HepG2 (cell line): Measurements from ENCODE around the gene ATG9A. TPM values are rescaled to one million over a fixed set of nuclear protein-coding genes. Genes with fewer than 3 reads are reported as not detected.

Experiments used
- ARHGAP35 ChIP-seq: sonication (generic); formaldehyde crosslinking; IDR thresholded peaks from 2 replicates; pipeline ENCODE4 v1.9.0; 2022; ENCODE audit warnings: mild to moderate bottlenecking, inconsistent platforms, moderate library complexity, missing genetic modification reagents, borderline replicate concordance
- ATF3 ChIP-seq: sonication (generic); formaldehyde crosslinking; IDR thresholded peaks from 2 replicates; pipeline ENCODE4 v1.4.0; 2020; ENCODE audit warnings: missing genetic modification reagents
- CBX5 ChIP-seq: sonication (generic); formaldehyde crosslinking; IDR thresholded peaks from 2 replicates; pipeline ENCODE4 v1.4.0; 2020; ENCODE audit warnings: missing genetic modification reagents, borderline replicate concordance
- ERF ChIP-seq: IDR thresholded peaks from 2 replicates; pipeline ENCODE4 v1.6.1; 2018; ENCODE audit warnings: missing biosample characterization, missing genetic modification reagents
- FOXK2 ChIP-seq: fragments of 450-650 bp; IDR thresholded peaks from 2 replicates; pipeline ENCODE4 v1.6.1; 2016
- FOXP4 ChIP-seq: sonication (generic); formaldehyde crosslinking; IDR thresholded peaks from 2 replicates; pipeline ENCODE4 v1.4.0; 2020; ENCODE audit warnings: missing genetic modification reagents
- IRF2 ChIP-seq: IDR thresholded peaks from 2 replicates; pipeline ENCODE4 v1.6.1; 2018; ENCODE audit warnings: missing genetic modification reagents, missing compliant biosample characterization
- KLF11 ChIP-seq: IDR thresholded peaks from 2 replicates; pipeline ENCODE4 v1.6.1; 2016; ENCODE audit warnings: missing compliant biosample characterization
- MXD1 ChIP-seq: sonication (generic); formaldehyde crosslinking; IDR thresholded peaks from 2 replicates; pipeline ENCODE4 v1.4.0; 2020; ENCODE audit warnings: mild to moderate bottlenecking, missing genetic modification reagents
- NR2F6 ChIP-seq, 2 experiments: IDR thresholded peaks; 2 replicates each; pipeline ENCODE4 v1.6.1; 2016; ENCODE audit warnings: antibody characterized with exemption in 1 of 2, mild to moderate bottlenecking in 1 of 2
- POLR2G ChIP-seq: fragments of 200-400 bp; formaldehyde crosslinking; IDR thresholded peaks from 2 replicates; pipeline ENCODE4 v1.6.1; 2018; ENCODE audit warnings: mild to moderate bottlenecking, low read depth, low read length, moderate library complexity
- SAP130 ChIP-seq: IDR thresholded peaks from 2 replicates; pipeline ENCODE4 v1.6.1; 2016; ENCODE audit warnings: low read depth
- THYN1 ChIP-seq: sonication (generic); formaldehyde crosslinking; IDR thresholded peaks from 2 replicates; pipeline ENCODE4 v1.8.1; 2023; ENCODE audit warnings: low read depth, mild to moderate bottlenecking, moderate library complexity, missing genetic modification reagents, borderline replicate concordance
- ZBTB1 ChIP-seq: sonication (generic); formaldehyde crosslinking; IDR thresholded peaks from 2 replicates; pipeline ENCODE4 v1.4.0; 2020; ENCODE audit warnings: missing genetic modification reagents, borderline replicate concordance
- ZNF275 ChIP-seq: sonication (generic); formaldehyde crosslinking; IDR thresholded peaks from 2 replicates; pipeline ENCODE4 v1.8.0; 2022; ENCODE audit warnings: missing genetic modification reagents, mild to moderate bottlenecking, inconsistent platforms, borderline replicate concordance
- ZNF382 ChIP-seq: sonication (generic); formaldehyde crosslinking; IDR thresholded peaks from 2 replicates; pipeline ENCODE4 v1.5.0; 2020; ENCODE audit warnings: missing genetic modification reagents, mild to moderate bottlenecking, borderline replicate concordance
- ZNF512B ChIP-seq: sonication (generic); formaldehyde crosslinking; IDR thresholded peaks from 2 replicates; pipeline ENCODE4 v1.5.1; 2020; ENCODE audit warnings: missing genetic modification reagents, mild to moderate bottlenecking, borderline replicate concordance
- ZNF569 ChIP-seq: sonication (generic); formaldehyde crosslinking; IDR thresholded peaks from 2 replicates; pipeline ENCODE4 v1.5.0; 2020; ENCODE audit warnings: mild to moderate bottlenecking, missing genetic modification reagents, moderate library complexity, borderline replicate concordance
- ZNF572 ChIP-seq: sonication (generic); formaldehyde crosslinking; IDR thresholded peaks from 2 replicates; pipeline ENCODE4 v1.5.1; 2020; ENCODE audit warnings: mild to moderate bottlenecking, missing genetic modification reagents
- ZNF580 ChIP-seq: IDR thresholded peaks from 2 replicates; pipeline ENCODE4 v1.6.1; 2016; ENCODE audit warnings: low read depth, borderline replicate concordance
- ZNF660 ChIP-seq: sonication (generic); formaldehyde crosslinking; IDR thresholded peaks from 2 replicates; pipeline ENCODE4 v1.5.1; 2020; ENCODE audit warnings: mild to moderate bottlenecking, low read depth, missing genetic modification reagents, borderline replicate concordance
- ZSCAN22 ChIP-seq: sonication (generic); formaldehyde crosslinking; IDR thresholded peaks from 2 replicates; pipeline ENCODE4 v1.4.0; 2020; ENCODE audit warnings: mild to moderate bottlenecking, missing genetic modification reagents
- polyA plus RNA-seq, 8 experiments: library from polyadenylated mRNA; depleted of rRNA in 3 of 8; stranded (reverse) in 7 of 8; unstranded in 1 of 8; fragments of >200 nt; fragmentation: Illumina TruSeq in 4 of 8; extraction: Trizol in 4 of 8; gene quantifications; 2 replicates each; pipeline versions ENCODE4 v1.2.1 to v1.2.3, GENCODE V29; 2011 to 2016; ENCODE audit warnings: low read depth in 4 of 8, missing spikeins in 1 of 8, mixed read lengths in 1 of 8; ENCODE audit not compliant: insufficient read depth in 1 of 8
- total RNA-seq, 5 experiments: library from RNA; depleted of rRNA; stranded (reverse); fragments of >200 nt; fragmentation: Illumina TruSeq; extraction: Trizol; gene quantifications; 2 replicates each; pipeline ENCODE4 v1.2.3, GENCODE V29; 2016; ENCODE audit warnings: low read depth in 1 of 5

Gene ATG9A
- total and polyA plus RNA-seq, 2 of the 13 experiments (the other 11 are each of a cell fraction or from before 2014, with no cell fraction given) = 35.0 to 131 TPM

GRCh38 chr2:219207134-219207883 is 22.1 kb downstream of the ATG9A start (continued):
- no peak for TF ChIP-seq THYN1 (CRISPR knock-in tag)
- no peak for TF ChIP-seq ZSCAN22 (CRISPR knock-in tag)
- TF ChIP-seq IRF2 = peak; percentile 9; the same call in 1 of the 2 replicates
- TF ChIP-seq ZNF512B (CRISPR knock-in tag) = no peak
- TF ChIP-seq ZNF572 (CRISPR knock-in tag) = peak; percentile 93; the same call in 1 of the 2 replicates
- TF ChIP-seq SAP130 (CRISPR knock-in tag) = peak; percentile 65
- TF ChIP-seq ZNF580 (CRISPR knock-in tag) = no peak
- TF ChIP-seq FOXP4 (CRISPR knock-in tag) = no peak
- TF ChIP-seq ZBTB1 = 0 out of 2 replicates have a peak, but pooled peaks have one; percentile 74
- peak; percentile 65; the same call in 1 of the 2 replicates for TF ChIP-seq KLF11
- no peak for TF ChIP-seq ZNF275 (CRISPR knock-in tag)
- no peak for TF ChIP-seq ARHGAP35 (CRISPR knock-in tag)
- no peak for TF ChIP-seq ZNF660 (CRISPR knock-in tag)
- TF ChIP-seq ATF3 = no peak
- TF ChIP-seq ZNF382 = no peak
- peak; percentile 19; the same call in 1 of the 2 replicates for TF ChIP-seq POLR2G
- peak; percentile 71 for TF ChIP-seq MXD1
- no peak for TF ChIP-seq FOXK2
- no peak for TF ChIP-seq ERF (CRISPR knock-in tag)
- no peak for TF ChIP-seq NR2F6 (IDR thresholded peaks at IDR 0.05)
- peak; percentile 64 for TF ChIP-seq NR2F6 (CRISPR knock-in tag; IDR thresholded peaks at IDR 0.05)
- no peak for TF ChIP-seq CBX5 (CRISPR knock-in tag)
- TF ChIP-seq ZNF569 (CRISPR knock-in tag) = no peak
